Ecto neural progenitor cell (in vitro differentiated cells): Measurements from ENCODE around the gene ZNF195.
"Not testable (repeated sequence)": the region's sequence is repeated elsewhere in the genome, so short reads cannot be mapped to it uniquely, and the experiment has no call there.

Source experiments
- DNase-seq: peaks from one replicate; pipeline ENCODE4 v3.0.0-alpha.2; 2018; ENCODE audit warnings: low spot score

Gene ZNF195

GRCh38 chr11:3378426-3379423, at the start of gene ZNF195:
Gene ZNF195, minus strand, starts transcription at chr11:3379146. Its CDS starts 106 bp downstream, at chr11:3379040.
- DNase-seq: peak; percentile 99

GRCh38 chr11:3428076-3428475, 49.1 kb upstream of the ZNF195 start:
- DNase-seq: not testable (repeated sequence)

GRCh38 chr11:3426541-3426940, 47.6 kb upstream of the ZNF195 start:
- not testable (repeated sequence) for DNase-seq

GRCh38 chr11:3423928-3424327, 45.0 kb upstream of the ZNF195 start:
- DNase-seq: not testable (repeated sequence)

- DNase-seq: not testable (repeated sequence)
These were observed 44.3 kb upstream of the ZNF195 start for GRCh38 chr11:3423138-3423731.

- DNase-seq: peak; percentile 96
These were observed 43.6 kb upstream of the ZNF195 start for GRCh38 chr11:3422380-3423137.

- not testable (repeated sequence) for DNase-seq
These were observed 42.8 kb upstream of the ZNF195 start for GRCh38 chr11:3421608-3422379.

- not testable (repeated sequence) for DNase-seq
These were observed 41.5 kb upstream of the ZNF195 start for GRCh38 chr11:3420281-3421042.

- DNase-seq: not testable (repeated sequence)
These were observed 40.5 kb upstream of the ZNF195 start for GRCh38 chr11:3419496-3419895.

- DNase-seq: not testable (repeated sequence)
These were observed 38.1 kb upstream of the ZNF195 start for GRCh38 chr11:3417047-3417446.

- not testable (repeated sequence) for DNase-seq
These were observed 36.4 kb upstream of the ZNF195 start for GRCh38 chr11:3415301-3415700.

GRCh38 chr11:3413666-3414065, 34.7 kb upstream of the ZNF195 start:
- DNase-seq: not testable (repeated sequence)

- no peak for DNase-seq
These were observed 33.9 kb upstream of the ZNF195 start for GRCh38 chr11:3412837-3413236.

- peak; percentile 88 for DNase-seq
These were observed 29.8 kb upstream of the ZNF195 start for GRCh38 chr11:3408722-3409121.

- not testable (repeated sequence) for DNase-seq
These were observed 29.2 kb upstream of the ZNF195 start for GRCh38 chr11:3408058-3408605.

GRCh38 chr11:3406937-3407336, 28.0 kb upstream of the ZNF195 start:
- not testable (repeated sequence) for DNase-seq

- DNase-seq: not testable (repeated sequence)
These were observed 27.4 kb upstream of the ZNF195 start for GRCh38 chr11:3406223-3406875.

GRCh38 chr11:3404076-3404925, 25.4 kb upstream of the ZNF195 start:
- not testable (repeated sequence) for DNase-seq

GRCh38 chr11:3402861-3403250, 23.9 kb upstream of the ZNF195 start:
- not testable (repeated sequence) for DNase-seq
